PFSK-1 (cell line): ENCODE results near the gene SRSF12.

ENCODE experiments used
- POLR2AphosphoS5 ChIP-seq: IDR thresholded peaks from 2 replicates; pipeline ENCODE4 v1.6.1; 2012; ENCODE audit warnings: low read depth, mild to moderate bottlenecking, control low read depth, low read length, moderate library complexity
- REST ChIP-seq, 2 experiments: IDR thresholded peaks; 2 replicates each; pipeline versions ENCODE4 v1.6.1 to v1.8.0; 2011 to 2012; ENCODE audit warnings: low read depth in 2 of 2, low read length in 2 of 2, control low read depth in 1 of 2, inconsistent platforms in 1 of 2, mild to moderate bottlenecking in 1 of 2, moderate library complexity in 1 of 2; ENCODE audit not compliant: insufficient read depth in 1 of 2

GRCh38 chr6:89139509-89140346, 21.9 kb upstream of the SRSF12 start:
- TF ChIP-seq POLR2AphosphoS5 (no peak), REST (IDR thresholded peaks at IDR 0.05; ENCODE audit: insufficient read depth in 1 of 2, low read depth in 2 of 2, low read length in 2 of 2) (no peak)
